DMS153 (cell line): ENCODE measurements around the gene TSHZ1.
"Not testable (repeated sequence)": the region's sequence is repeated elsewhere in the genome, so short reads cannot be mapped to it uniquely, and the experiment has no call there.

Experiments used
- DNase-seq: peaks from one replicate; lab custom pipeline; 2025; lab: John Stamatoyannopoulos, UW

The TSHZ1 gene

DNA sequence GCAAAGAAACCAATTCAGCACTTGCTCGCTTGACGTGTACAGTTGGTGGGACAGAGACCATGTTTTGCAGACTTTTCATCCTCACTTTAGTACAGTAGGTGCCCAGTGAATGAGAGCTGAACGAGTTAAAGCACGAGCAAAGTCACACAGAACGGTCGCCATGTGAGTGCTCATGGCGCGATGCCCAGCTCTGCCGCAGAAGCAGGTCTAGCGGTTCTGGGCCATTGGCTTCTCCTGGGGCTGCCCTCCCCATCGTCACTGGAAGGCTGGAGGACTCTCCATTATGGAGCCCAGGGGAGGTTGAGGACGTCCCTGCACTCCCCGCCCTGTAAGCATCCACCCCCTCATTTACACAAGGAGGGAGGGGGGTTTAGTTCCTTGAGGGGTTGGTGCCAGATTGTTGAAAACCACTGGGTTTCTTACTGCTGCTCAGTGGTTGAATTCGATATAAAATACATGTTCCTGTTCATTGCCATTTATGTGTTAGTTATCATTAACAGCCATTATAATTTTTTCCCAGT, 26.6 kb upstream of the TSHZ1 start:
- DNase-seq: no peak

DNA sequence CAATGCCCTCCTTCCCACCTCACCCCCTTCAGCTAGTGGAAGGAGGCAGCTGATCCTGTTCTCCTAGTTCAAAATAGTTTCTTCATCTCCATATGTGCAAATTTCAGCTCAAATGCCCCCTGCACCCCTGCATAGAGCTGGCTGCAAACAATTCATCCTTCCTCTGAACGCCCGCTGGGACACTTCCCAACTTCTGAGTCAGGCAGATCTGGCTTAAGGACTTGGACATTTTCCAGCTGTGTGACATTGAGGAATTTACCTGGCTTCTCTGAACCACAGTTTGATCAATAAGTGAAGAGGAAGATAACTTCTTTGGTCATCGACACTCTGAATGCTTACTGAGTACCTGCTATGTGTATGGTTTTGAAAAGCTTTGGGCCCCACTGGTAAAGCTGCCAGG, 25.1 kb upstream of the TSHZ1 start:
- no peak for DNase-seq

DNA sequence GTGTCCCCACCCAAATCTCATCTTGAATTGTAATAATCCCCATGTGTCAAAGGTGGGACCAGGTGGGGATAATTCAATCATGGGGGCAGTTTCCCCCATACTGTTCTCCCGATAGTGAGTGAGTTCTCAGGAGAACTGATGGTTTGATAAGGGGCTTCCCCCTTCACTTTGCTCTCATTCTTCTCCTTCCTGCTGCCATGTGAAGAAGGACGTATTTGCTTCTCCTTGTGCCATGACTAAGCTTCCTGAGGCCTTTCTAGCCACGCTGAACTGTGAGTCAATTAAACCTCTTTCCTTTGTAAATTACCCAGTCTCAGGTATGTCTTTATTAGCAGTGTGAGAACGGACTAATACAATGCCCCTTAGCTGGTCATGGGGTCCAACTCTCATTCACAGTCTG, 22.9 kb upstream of the TSHZ1 start:
- not testable (repeated sequence) for DNase-seq

DNA sequence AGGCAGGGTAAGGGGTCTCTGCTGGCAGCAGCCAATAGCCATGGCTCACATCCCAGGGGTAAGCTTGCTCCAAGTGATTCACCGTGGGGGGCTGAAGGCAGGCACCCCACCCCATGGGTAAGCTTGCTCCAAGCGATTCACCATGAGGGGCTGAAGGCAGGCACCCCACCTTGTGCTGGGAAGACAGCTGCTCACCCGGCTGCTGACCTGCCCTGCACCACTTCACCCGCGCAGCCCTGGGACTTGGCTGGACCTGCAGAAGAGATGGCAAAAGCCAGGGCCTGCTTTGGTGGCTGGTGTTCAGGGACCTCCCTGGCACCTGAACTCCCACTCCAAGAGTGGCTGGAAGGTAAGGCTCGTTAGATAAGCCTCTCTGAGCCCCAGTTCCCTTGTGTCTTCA, 20.9 kb upstream of the TSHZ1 start:
- no peak for DNase-seq

DNA sequence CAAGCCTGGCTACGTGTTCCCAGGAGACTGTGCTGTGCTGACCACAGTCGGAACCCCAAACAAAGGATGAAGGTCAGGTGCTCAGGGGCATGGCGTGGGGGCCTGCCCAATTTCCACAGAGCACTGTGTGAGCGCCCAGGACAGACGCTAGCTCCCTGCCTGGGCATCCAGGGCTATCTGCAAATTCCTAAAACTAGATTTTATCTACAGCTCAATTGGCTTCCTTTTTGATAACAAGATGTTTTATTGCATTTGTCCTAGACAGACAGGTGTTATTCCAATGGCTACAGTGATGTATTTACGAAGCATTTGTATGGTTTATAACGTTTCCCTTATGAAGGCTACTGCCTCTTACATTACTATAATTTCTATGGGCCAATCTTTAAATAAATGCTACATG, 17.7 kb upstream of the TSHZ1 start:
- no peak for DNase-seq

DNA sequence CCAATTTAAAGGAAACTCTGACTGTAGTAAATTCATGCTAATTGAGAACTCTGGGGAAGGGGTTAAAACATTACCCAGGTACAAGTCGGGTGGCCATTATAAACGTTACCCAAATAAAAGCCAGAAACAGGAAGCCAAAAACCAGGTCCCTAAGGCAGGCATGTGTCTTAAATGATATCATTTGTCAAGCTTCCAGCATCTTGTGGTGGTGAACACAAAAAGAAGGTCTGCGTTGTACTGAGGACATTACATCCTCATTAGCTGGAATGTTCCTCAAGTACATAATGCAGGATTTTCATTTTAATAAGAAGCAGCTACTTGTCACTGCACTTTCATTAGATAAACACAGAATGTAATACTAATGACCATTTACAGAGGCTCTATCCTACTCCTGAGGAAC, 12.6 kb upstream of the TSHZ1 start:
- no peak for DNase-seq

DNA sequence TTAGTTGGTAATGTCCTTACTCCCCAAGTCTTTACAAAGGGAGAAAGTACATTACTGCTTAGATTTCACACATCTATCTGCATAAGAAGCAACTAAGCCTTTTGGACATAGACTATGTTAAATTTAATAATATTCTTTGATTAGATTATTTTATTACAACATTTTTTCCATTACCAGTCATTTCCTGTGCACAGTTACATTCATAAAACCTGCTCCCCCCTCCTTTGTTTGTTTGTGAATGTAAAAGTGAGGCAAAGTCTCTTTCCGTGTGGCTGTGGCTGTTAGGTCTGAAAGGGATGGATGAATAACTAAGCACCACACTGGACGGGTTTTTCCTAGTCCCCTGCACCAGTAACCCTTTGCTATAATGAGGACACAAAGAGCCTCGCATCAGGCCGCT, 11.3 kb upstream of the TSHZ1 start:
- no peak for DNase-seq

- no peak for DNase-seq
These were observed 10.5 kb upstream of the TSHZ1 start for GRCh38 chr18:75200071-75200470.

DNA sequence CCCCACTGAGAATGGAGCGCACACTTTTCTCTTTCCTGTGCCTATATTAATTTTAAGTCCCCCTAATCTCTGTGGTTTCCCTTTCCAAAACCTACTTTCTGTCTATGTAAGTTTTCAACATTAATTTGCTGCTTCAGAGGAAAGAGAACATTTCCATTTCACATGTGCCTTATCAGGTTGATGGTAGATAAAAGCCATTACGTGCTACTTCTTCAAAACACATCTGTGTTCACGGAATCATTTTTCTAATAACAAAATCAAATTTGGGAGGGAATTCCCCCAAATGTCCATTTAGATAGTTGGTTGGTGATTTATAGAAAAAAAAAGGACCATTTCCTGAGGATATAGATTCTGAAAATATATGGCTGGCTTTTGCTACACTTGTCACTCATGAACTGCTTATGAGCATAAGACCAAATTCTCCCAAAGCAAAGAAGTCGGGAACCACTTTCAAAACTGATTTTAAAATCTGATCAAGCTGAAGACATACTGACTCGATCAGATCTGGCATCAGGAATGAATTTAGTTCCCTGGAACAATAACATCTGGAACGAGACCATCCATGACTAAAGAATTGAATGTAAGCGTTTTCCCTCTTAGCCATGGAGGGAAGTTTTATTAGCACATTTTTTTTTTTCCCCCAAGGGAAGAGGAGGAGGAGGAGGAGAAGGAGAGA, 9.9 kb upstream of the TSHZ1 start:
- DNase-seq: no peak

- no peak for DNase-seq
These were observed 9.0 kb upstream of the TSHZ1 start for GRCh38 chr18:75201282-75202270.

DNA sequence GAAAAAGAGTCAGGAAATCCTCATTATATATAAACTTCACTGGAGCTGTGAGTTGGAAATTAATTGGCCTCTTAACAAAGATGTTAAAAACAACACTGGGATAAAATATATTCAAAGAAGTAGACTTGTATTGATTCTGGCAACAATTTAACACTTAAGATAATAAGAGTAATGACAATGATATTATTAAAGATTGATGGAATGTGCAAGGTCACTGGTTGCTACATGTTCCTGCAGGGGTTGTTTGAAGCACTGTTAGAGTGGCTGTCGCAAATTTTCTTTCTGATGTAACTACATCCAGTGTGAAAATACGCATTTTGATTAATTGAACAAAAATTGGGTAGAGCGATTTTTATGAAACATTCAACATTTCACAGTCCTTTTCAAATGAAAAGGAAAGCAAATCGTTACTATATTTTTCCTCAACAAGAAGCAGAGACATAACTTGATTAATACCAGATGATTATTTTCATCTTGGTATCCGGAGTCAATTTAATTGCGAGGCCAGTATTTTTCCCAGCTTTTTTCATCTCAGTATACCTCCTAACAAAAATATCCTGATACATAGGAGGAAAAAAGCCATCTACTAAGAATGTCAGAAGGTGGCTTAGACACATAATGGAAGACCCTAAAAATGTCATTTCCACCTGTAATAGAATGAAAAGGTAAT, 7.8 kb upstream of the TSHZ1 start:
- DNase-seq: no peak

GRCh38 chr18:75203416-75204268, 7.0 kb upstream of the TSHZ1 start:
- no peak for DNase-seq

DNA sequence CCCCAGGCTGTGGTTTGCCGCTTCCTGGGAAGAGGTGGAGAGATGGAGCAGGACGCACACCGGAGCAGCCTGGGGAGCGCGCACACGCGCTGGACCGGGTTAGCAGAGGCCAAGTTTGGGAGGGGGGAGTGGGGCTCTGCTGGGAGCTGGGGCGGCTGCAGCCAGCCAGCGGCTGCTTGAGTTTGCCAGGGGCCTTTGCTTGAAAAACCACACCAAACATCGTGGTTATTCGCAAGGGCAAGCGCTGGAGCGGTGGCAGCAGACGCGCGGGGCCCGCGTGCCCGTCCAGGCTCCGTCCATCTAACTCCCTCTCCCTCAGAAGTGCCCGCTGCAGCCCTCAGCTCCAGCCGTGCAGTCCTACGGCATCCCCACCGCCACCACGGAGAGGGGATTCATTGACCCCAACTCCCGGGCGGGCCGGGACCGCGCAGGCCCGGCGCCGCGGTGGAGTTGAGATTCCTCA, 6.3 kb upstream of the TSHZ1 start:
- no peak for DNase-seq

DNA sequence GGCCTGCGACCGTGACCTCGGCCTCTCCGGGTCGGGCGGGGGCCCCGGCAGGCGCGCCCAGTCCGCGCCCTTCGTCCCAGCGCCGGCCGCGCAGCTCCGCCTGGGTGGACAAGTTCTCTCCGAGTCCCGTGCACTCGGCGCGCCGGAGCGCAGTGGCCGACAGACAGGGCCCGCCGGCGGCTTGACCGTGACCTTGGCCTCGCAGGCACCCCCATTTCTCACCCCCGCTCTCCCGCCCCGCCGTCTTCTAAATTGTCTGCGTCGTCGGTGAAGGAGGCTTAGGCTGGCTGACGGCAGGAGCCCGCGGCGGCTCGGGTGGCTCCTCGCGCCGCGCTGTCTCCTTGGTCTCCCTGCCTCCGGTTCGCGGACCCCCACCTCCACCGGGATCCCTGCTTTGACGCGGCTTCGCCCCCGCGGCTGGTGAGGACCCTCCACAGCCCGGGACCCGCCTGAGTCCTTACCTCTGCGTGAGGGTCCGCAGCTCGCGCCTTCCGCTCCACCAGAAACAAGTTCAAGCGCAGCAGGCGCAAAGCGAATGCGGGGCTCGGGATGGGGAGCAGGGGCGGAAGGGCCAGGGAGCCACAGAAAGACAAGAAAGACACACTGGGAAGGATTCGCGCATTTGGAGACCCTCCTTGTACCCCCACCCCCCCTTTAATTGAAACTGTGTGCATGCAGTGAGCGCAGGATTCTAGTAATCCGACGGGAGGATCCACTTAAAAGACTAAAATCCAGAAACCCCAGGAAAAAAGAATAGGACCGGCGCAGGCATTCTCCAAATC, 5.7 kb upstream of the TSHZ1 start:
- DNase-seq: no peak

- DNase-seq: no peak
These were observed 5.0 kb upstream of the TSHZ1 start for GRCh38 chr18:75205514-75206132.

DNA sequence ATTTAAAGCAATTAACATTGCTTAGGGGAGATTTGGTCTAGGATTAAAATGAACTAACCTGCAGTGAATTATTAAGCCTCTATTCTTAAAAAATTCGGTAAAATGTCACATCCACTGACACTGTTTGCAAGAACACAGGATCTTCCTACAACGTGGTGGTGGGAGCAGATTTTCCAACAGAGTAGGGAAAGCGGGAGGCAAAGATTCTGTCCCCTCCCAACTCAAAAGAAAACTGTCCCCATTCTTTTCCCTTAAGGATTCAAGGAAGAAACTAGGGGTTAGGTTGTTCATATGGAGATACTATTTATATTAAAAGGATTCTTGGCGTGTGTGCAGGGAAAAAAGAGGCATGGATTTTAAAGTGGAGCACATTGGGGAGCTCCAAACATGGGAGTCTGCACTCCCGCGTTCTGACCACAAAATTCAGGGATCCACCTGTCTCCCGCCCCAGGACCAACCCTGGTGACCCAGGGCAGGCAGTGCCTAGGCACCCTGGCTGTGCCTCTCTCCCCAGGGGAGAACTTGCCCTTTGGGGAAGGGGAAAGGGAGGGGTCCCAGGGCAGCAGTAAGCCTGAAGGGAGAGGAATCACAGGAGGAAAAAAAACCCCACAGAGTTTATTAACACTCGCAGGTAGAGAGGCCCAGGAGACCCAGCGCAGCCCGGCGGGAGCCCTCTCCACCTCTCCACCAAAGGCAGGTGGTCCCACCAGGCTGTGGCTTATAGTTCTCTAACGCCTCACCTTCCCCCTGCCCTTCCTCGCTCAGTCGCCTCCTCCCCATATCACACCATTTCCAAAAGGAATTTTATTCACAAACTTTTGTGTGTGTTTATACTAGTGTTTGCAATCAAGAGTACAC, 3.9 kb upstream of the TSHZ1 start:
- no peak for DNase-seq

DNA sequence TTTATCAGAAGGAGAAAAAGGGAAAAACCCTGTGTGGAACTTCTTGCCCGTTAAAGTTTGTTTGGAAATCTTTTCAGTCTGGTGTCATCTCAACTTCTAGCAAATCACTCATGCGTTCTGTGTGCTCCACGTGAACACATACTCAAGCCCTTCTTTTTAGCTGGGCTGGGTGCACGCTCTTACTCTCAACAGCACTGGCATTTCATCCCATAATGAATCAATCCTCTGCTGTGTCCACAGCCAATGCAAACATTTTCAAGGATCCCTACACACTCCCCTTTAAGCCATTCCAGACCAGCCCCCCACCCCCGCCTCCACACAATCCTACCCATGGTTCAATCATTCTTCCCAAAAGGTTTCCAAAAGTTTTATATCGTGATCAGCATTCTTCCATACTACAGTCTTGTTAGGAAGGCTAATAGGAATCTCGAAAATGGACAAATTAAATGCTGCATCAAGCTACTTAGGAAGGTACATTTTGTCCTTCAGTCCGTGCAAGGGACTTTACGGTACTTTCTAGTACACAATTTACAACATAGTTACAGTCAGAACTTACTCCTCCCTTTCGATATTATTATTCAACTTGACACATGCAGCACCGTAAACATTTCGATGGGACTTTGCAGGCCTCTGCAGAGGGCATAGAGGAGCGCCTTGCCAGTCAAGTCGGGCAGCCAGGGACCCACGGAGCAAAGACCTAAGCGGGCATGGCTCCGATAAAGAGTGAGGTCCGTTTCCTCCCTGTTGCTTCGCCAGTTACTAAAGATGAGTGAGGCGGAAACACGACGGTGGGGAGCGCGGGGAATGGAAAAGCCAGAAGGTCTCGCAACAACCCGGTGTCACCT, 3.1 kb upstream of the TSHZ1 start:
- no peak for DNase-seq

DNA sequence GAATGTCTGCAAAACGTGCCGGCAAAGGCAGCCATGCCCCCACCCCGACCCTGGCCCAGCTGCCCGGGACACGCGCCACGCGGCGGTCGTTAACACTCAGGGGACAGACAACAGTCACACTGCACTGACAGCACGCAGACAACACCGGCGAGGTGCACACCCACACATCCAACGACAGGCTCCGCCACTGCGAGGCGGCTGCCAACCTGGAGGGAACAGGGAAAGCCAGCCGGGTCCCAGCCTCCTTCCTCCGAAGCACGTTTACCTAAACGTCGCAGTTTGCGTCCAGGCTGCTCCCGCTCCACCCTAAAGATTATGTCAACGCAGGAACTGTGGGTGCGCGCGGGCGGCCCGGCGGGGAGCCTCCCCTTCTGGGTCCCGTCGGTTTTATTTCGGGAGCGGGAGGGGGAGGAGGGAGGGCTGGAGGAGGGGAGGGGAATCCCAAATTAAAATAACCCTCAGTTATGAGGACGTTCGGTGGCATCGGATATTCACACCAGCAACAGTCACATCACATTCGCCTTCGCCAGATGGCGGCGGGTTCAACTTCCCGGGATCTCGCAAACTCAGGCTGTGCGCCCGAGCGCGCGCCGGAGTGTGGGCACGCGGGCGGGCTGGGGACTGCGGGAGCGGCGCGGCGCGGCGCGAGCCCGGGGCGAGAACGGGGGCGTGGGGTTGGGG, 2.3 kb upstream of the TSHZ1 start:
- peak; percentile 22 for DNase-seq
